ENCODE measurements around the gene INPP5E. TPM values are rescaled to one million over a fixed set of nuclear protein-coding genes. Genes with fewer than 3 reads are reported as not detected.

Gene INPP5E
- total RNA-seq, 1 experiment from 2014 or later, result 11.3 TPM

DNA sequence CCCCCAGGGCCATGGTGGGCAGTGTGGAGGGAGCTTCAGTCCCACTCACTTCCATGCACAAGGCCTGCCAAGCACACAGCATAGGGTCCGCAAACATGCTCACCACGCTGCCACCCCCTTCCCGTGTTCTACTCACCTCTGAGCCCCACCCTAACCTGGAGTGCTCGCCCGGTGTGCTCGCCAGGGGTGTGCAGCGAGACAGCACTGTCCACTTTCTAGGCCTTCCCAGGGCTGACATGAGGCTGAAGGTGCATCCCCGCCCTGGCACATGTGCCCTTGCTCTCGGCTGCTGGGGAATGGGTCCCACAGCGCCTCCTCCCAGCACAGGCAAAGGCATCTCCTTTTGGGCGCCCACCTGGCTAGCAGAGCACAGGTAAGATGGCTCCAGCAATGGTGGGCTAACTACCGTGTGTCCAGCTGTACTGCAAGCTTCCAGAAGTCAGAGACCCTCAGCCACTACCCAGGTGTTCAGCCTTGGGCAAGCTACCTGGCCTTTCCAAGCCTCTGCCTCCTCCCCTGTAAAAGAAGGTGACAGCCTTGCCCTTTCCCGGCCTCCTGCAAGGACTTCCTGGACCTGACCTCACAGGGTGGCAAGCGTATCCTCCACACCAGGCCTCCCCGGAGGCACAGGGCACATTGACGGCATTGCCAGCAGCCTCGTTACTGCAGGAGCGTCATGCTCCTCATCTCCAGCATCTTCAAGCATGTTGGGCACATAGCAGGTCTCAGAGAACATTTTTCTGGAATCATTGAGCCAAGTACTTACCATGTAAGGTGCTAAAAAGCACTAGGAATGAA is 47.4 kb upstream of the INPP5E start:
- no peak for TF ChIP-seq CTCF (IDR thresholded peaks at IDR 0.05; ENCODE audit: unreplicated experiment)
- H3K36me3 Mint-ChIP-seq (ENCODE audit: insufficient read depth, unreplicated experiment), result peaks cover 26% of the 10 kb centered on the region

GRCh38 chr9:136486131-136486530 is 46.5 kb upstream of the INPP5E start:
- Mint-ChIP-seq H3K36me3 (ENCODE audit: insufficient read depth, unreplicated experiment) (peaks cover 32% of the 10 kb centered on the region), H3K27me3 (ENCODE audit: unreplicated experiment) (peaks cover 9% of the 10 kb centered on the region), H3K4me1 (ENCODE audit: low read depth, unreplicated experiment) (no peaks in the 10 kb centered on the region), H3K4me3 (ENCODE audit: low read depth, unreplicated experiment) (no peak overlapping the region), H3K27ac (ENCODE audit: unreplicated experiment) (no peak overlapping the region), H3K9me3 (ENCODE audit: low read depth, unreplicated experiment) (no peaks in the 10 kb centered on the region)
- DNase-seq, result no peak
- CTCF ChIA-PET, result interaction anchor here (1.2 to 3.8 kb wide), 3 partner anchors 139 to 145 kb away, joined by 3 to 20 read pairs (median 17); no protein-coding TSS in a partner anchor
- no peak for TF ChIP-seq CTCF (IDR thresholded peaks at IDR 0.05; ENCODE audit: unreplicated experiment)
- BruUV-seq (replicated peaks), result no TSS peak
- intact Hi-C loops (cut with micrococcal nuclease; ENCODE audit: unreplicated experiment), result no loop called here

More for the DNA sequence above, 47.4 kb upstream of the INPP5E start:
- H3K4me1 Mint-ChIP-seq (ENCODE audit: low read depth, unreplicated experiment), result no peaks in the 10 kb centered on the region
- peaks cover 9% of the 10 kb centered on the region for H3K27me3 Mint-ChIP-seq (ENCODE audit: unreplicated experiment)
- intact Hi-C loops (cut with micrococcal nuclease; ENCODE audit: unreplicated experiment), result no loop called here
- H3K4me3 Mint-ChIP-seq (ENCODE audit: low read depth, unreplicated experiment), result no peak overlapping the region
- CTCF ChIA-PET, result interaction anchor here (1.2 to 3.8 kb wide), 4 partner anchors 138 to 141 kb away, joined by 3 to 17 read pairs (median 4); no protein-coding TSS in a partner anchor
- H3K27ac Mint-ChIP-seq (ENCODE audit: unreplicated experiment), result no peak overlapping the region
- no peaks in the 10 kb centered on the region for H3K9me3 Mint-ChIP-seq (ENCODE audit: low read depth, unreplicated experiment)
- no TSS peak for BruUV-seq (replicated peaks)
- DNase-seq, result no peak

- peak; percentile 80 for DNase-seq
Measured at GRCh38 chr9:136485049-136486045, 45.7 kb upstream of the INPP5E start.

More at GRCh38 chr9:136485049-136486045, 45.7 kb upstream of the INPP5E start:
- CTCF ChIA-PET, result interaction anchor here (1.2 to 3.8 kb wide), 7 partner anchors 138 to 208 kb away, joined by 3 to 20 read pairs (median 4); no protein-coding TSS in a partner anchor
- Mint-ChIP-seq H3K9me3 (ENCODE audit: low read depth, unreplicated experiment) (no peaks in the 10 kb centered on the region), H3K27ac (ENCODE audit: unreplicated experiment) (no peak overlapping the region), H3K4me3 (ENCODE audit: low read depth, unreplicated experiment) (peak overlapping the region; percentile 93), H3K27me3 (ENCODE audit: unreplicated experiment) (peaks cover 9% of the 10 kb centered on the region), H3K4me1 (ENCODE audit: low read depth, unreplicated experiment) (no peaks in the 10 kb centered on the region), H3K36me3 (ENCODE audit: insufficient read depth, unreplicated experiment) (peaks cover 34% of the 10 kb centered on the region)
- TF ChIP-seq CTCF (IDR thresholded peaks at IDR 0.05; ENCODE audit: unreplicated experiment), result peak; percentile 52
- BruUV-seq (replicated peaks), result no TSS peak
- intact Hi-C loops (cut with micrococcal nuclease; ENCODE audit: unreplicated experiment), result loop anchor here (1.0 kb wide), 1 partner anchor 146 kb away; no protein-coding TSS in a partner anchor
